Measurements from ENCODE around the gene LOXL1.

DNA sequence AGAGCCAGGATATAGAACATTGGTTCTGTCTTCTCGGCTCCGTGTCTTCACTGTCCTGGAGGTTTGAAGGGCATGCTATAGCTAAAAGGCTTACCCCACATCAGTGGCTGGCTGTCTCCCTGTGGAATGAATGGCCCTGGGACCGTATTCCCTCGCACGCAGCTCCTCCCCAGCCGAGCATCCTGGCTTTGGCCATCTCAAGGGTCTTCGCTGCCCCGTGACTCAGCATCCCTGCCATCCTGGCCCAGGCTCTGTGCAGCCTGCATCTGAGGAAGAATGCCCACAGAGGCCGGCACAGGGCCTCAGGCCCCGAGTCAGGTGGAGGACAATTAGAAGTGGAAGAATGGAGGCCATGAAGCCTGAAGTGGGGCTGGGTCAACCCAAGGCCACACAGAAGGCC is 11.0 kb downstream of the LOXL1 start:
- TF ChIP-seq EP300 (IDR thresholded peaks at IDR 0.05), result no peak
- no peak for TF ChIP-seq CTCF (IDR thresholded peaks at IDR 0.05)

All from sigmoid colon (tissue), 4 donors.